Activated CD4-positive, CD25-positive, alpha-beta regulatory T cell (primary cell): ENCODE measurements around the gene ACTR3.

Experiments
- DNase-seq, 4 experiments: peaks; one replicate each; lab custom pipeline; 2025; lab: John Stamatoyannopoulos, UW

Gene ACTR3

GRCh38 chr2:113966171-113966570 lies 76.3 kb downstream of the ACTR3 start:
- DNase-seq: no peak

- DNase-seq: no peak
Measured at GRCh38 chr2:113966832-113967231, 76.9 kb downstream of the ACTR3 start.

GRCh38 chr2:113967272-113967671 lies 77.4 kb downstream of the ACTR3 start:
- no peak for DNase-seq

GRCh38 chr2:113972766-113973165 lies 82.9 kb downstream of the ACTR3 start:
- no peak for DNase-seq

GRCh38 chr2:113973810-113974209 lies 83.9 kb downstream of the ACTR3 start:
- DNase-seq: no peak

GRCh38 chr2:113974727-113975126 lies 84.8 kb downstream of the ACTR3 start:
- no peak for DNase-seq

- DNase-seq: no peak
Measured at GRCh38 chr2:113976277-113976928, 86.5 kb downstream of the ACTR3 start.

- no peak for DNase-seq
Measured at GRCh38 chr2:113977060-113977659, 87.3 kb downstream of the ACTR3 start.

- no peak for DNase-seq
Measured at GRCh38 chr2:113977660-113978523, 88.0 kb downstream of the ACTR3 start.

GRCh38 chr2:113978524-113979190 lies 88.8 kb downstream of the ACTR3 start:
- no peak for DNase-seq

GRCh38 chr2:113979191-113980128 lies 89.6 kb downstream of the ACTR3 start:
- DNase-seq: peak; percentile 17 to 62 (median 42)

- DNase-seq: no peak
Measured at GRCh38 chr2:113980946-113981345, 91.1 kb downstream of the ACTR3 start.

- DNase-seq: no peak
Measured at GRCh38 chr2:113981404-113982134, 91.7 kb downstream of the ACTR3 start.

- no peak for DNase-seq
Measured at GRCh38 chr2:113985554-113986397, 95.9 kb downstream of the ACTR3 start.

GRCh38 chr2:113986762-113987290 lies 96.9 kb downstream of the ACTR3 start:
- no peak for DNase-seq

GRCh38 chr2:113992090-113992489 lies 102.2 kb downstream of the ACTR3 start:
- DNase-seq: no peak

- DNase-seq: no peak
Measured at GRCh38 chr2:113996671-113997594, 107.0 kb downstream of the ACTR3 start.

GRCh38 chr2:114001152-114001551 lies 111.3 kb downstream of the ACTR3 start:
- DNase-seq: no peak
